22Rv1 (cell line): Measurements from ENCODE around the gene SPATA31C1.

Experiments
- H3K27ac ChIP-seq: fragments of 450-650 bp; 2 replicates; pipeline ENCODE4 v1.5.1; 2017
- ZFX ChIP-seq: fragments of 450-650 bp; IDR thresholded peaks from 2 replicates; pipeline ENCODE4 v1.6.1; 2017; ENCODE audit warnings: antibody characterized with exemption, borderline replicate concordance
- TF ChIP-seq, protein P1 (sequence below): fragments of 450-650 bp; IDR thresholded peaks from 2 replicates; pipeline ENCODE4 v1.5.1; 2017; ENCODE audit warnings: mild to moderate bottlenecking

SPATA31C1 gene

DNA sequence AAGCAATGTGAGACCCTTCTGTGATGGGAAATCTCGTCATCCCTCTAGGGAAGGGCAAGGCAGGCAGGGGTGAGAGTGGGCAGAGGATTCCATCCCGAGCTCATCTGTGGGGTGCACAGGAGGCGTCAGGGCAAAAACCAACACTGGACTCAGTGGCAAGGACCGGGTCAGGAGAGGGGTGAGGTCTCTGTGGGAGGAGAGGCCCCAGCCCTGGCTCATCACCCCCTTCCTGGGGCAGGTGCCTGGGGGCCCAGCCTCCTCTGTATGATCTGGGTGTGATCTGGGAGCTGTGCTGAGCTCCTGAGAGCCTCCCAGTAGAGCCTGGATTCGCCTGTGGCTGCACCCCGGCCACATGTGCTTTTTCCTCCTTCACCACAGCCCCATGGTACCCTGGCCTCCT lies 34.5 kb upstream of the SPATA31C1 start:
- no peak overlapping the region for H3K27ac ChIP-seq
- TF ChIP-seq ZFX, result no peak
- TF ChIP-seq, protein P1, sequence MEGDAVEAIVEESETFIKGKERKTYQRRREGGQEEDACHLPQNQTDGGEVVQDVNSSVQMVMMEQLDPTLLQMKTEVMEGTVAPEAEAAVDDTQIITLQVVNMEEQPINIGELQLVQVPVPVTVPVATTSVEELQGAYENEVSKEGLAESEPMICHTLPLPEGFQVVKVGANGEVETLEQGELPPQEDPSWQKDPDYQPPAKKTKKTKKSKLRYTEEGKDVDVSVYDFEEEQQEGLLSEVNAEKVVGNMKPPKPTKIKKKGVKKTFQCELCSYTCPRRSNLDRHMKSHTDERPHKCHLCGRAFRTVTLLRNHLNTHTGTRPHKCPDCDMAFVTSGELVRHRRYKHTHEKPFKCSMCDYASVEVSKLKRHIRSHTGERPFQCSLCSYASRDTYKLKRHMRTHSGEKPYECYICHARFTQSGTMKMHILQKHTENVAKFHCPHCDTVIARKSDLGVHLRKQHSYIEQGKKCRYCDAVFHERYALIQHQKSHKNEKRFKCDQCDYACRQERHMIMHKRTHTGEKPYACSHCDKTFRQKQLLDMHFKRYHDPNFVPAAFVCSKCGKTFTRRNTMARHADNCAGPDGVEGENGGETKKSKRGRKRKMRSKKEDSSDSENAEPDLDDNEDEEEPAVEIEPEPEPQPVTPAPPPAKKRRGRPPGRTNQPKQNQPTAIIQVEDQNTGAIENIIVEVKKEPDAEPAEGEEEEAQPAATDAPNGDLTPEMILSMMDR, result no peak

DNA sequence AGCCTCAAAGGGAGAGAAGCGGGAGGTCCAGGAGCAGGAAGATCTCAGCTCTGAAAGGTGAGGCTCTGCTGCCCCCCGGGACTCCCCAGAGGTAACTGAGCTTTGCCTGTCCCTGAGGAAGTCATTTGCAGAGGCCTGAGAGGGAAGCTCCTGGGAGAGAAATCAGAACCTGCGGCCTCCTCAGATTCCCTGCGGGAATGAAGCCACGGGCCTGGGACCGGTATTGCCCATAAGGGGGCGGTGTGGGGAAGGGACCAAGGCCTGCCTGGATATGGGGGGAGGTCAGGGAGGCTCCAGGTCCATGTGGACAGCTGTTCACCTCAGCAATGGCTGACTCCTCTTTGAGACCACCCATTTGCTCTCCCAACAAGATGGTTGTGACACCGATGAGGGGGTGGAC lies 33.8 kb upstream of the SPATA31C1 start:
- TF ChIP-seq ZFX, result no peak
- TF ChIP-seq, protein P1, result peak; percentile 35; the same call in 1 of the 2 replicates
- no peak overlapping the region for H3K27ac ChIP-seq

DNA sequence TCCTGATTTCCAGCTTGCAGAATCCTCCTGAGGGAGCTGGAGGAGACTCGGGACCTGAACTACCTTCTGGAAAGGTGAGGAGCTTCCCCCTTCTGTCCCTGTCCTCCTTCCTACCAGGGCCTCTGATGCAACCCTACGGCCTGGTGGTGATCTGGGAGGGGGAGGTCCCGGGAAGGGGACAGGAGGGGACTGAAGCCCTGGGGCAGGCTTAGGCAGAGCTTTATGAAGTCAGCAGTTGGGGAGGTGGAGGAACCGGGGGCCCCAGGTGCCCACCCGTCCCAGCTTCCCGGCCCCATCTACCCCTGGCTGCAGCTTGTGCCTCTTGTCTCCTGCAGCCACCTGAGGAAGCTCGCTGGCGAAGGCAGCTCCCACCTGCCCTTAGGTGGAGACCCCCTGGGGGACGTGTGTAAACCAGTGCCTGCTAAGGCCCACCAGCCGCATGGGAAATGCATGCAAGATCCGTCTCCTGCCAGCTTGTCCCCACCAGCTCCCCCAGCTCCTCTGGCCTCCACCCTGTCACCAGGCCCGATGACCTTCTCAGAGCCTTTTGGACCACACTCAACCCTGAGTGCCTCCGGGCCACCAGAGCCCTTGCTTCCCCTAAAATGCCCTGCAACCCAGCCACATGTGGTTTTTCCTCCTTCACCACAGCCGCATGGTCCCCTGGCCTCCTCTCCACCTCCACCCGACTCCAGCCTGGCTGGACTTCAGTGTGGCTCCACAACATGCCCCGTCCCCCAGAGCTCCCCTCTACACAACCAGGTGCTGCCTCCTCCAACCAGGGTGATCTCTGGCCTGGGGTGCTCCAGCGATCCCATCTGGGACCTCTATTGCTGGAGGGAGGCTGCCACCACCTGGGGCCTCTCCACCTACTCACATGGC lies 32.9 kb upstream of the SPATA31C1 start:
- no peak overlapping the region for H3K27ac ChIP-seq
- no peak for TF ChIP-seq ZFX
- TF ChIP-seq, protein P1, result no peak

DNA sequence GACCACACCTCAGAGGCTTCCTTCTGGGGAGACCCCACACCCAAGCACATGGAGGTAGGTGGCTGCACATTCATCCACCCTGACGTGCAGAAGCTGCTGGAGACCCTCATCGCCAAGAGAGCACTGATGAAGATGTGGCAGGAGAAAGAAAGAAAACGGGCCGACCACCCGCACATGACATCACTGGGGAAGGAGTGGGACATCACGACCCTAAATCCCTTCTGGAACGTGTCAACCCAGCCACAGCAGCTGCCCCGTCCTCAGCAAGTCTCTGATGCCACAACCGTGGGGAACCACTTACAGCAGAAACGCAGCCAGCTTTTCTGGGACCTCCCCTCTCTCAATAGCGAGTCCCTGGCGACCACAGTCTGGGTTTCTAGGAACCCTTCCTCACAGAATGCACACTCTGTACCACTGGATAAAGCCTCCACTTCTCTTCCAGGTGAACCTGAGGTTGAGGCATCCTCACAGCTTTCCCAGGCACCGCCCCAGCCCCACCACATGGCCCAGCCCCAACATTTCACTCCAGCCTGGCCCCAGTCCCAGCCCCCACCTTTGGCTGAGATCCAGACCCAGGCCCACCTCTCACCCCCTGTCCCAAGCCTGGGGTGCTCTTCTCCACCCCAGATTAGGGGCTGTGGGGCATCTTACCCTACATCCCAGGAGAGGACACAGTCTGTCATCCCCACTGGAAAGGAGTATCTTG lies 32.1 kb upstream of the SPATA31C1 start:
- H3K27ac ChIP-seq, result no peak overlapping the region
- TF ChIP-seq ZFX, result no peak
- TF ChIP-seq, protein P1, result no peak

DNA sequence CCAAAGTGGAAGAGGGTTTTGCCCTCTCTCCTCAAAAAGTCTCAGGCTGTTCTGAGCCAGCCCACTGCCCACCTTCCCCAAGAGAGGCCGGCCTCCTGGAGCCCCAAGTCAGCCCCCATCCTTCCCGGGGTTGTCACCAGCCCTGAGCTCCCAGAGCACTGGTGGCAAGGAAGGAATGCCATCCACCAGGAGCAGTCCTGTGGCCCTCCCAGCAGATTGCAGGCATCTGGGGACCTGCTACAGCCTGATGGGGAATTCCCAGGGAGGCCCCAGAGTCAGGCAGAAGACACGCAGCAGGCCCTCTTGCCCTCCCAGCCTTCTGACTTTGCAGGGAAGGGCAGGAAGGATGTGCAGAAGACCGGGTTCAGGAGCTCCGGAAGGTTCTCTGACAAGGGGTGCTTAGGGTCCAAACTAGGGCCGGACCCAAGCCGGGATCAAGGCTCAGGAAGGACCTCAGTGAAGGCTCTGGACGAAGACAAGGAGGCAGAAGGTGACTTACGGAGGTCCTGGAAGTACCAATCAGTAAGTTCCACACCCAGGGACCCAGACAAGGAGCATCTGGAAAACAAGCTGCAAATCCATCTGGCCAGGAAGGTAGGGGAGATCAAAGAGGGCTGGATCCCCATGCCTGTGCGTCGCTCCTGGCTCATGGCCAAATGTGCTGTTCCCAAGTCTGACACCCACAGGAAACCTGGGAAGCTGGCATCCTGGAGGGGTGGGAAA lies 31.4 kb upstream of the SPATA31C1 start:
- no peak overlapping the region for H3K27ac ChIP-seq
- TF ChIP-seq, protein P1, result no peak
- TF ChIP-seq ZFX, result no peak

DNA sequence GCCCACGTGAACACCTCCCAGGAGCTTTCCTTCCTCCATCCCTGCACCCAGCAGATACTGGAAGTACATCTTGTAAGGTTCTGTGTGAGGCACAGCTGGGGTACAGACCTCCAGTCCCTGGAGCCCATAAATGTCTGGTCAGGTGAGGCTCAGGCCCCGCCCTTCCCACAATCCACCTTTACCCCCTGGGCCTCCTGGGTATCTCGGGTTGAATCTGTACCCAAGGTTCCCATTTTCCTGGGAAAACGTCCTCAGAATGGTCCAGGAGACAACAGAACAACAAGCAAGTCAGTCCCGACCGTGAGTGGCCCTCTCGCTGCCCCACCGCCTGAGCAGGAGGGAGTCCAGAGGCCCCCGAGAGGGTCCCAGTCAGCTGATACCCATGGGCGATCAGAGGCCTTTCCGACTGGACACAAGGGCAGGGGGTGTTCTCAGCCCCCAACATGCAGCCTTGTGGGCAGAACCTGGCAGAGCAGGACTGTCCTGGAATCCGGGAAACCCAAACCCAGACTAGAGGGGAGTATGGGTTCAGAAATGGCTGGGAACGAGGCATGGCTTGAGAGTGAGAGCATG lies 30.7 kb upstream of the SPATA31C1 start:
- no peak overlapping the region for H3K27ac ChIP-seq
- TF ChIP-seq ZFX, result no peak
- TF ChIP-seq, protein P1, result no peak
